Activated naive CD4-positive, alpha-beta T cell treated with anti-CD3 and anti-CD28 coated beads, Interleukin-2, amount 10 ng/mL, durations not matched to agents 7 days and 5 days (primary cell): ENCODE results near the gene UBXN11.
A peak's percentile ranks its signal among the peaks of the same experiment; 100 is the strongest.

Experiments
- CTCF ChIA-PET: fragments of 350-600 bp; sonication (Branson Sonifier 250); formaldehyde crosslinking; loops from one replicate; lab custom pipeline; 2021; ENCODE audit warnings: antibody characterized with exemption; lab: Charles Lee
- DNase-seq: peaks from one replicate; pipeline ENCODE4 v3.0.0-alpha.2; 2020
- H3K27ac Mint-ChIP-seq: one replicate; pipeline ENCODE4 v1.8.0; 2021; ENCODE audit warnings: mild to moderate bottlenecking, moderate library complexity, mixed read lengths
- H3K27me3 Mint-ChIP-seq: one replicate; pipeline ENCODE4 v1.8.0; 2021; ENCODE audit warnings: mild to moderate bottlenecking, mixed read lengths
- H3K36me3 Mint-ChIP-seq: one replicate; pipeline ENCODE4 v1.8.0; 2021; ENCODE audit warnings: mixed read lengths
- H3K4me1 Mint-ChIP-seq: one replicate; pipeline ENCODE4 v1.8.0; 2021; ENCODE audit warnings: mixed read lengths
- H3K4me3 Mint-ChIP-seq: one replicate; pipeline ENCODE4 v1.8.0; 2021; ENCODE audit warnings: mild to moderate bottlenecking, moderate library complexity, mixed read lengths
- H3K9me3 Mint-ChIP-seq: one replicate; pipeline ENCODE4 v1.8.0; 2021; ENCODE audit warnings: mixed read lengths

The UBXN11 gene

GRCh38 chr1:26276432-26276838 lies 30.0 kb downstream of the UBXN11 start:
- H3K9me3 Mint-ChIP-seq: no peaks in the 10 kb centered on the region
- CTCF ChIA-PET: interaction anchor here (0.5 to 18.0 kb wide), 11 partner anchors 11 to 154 kb away, joined by 3 to 632 read pairs (median 5); partner anchors contain the start of genes CD52 and CEP85
- H3K27ac Mint-ChIP-seq: peak overlapping the region; percentile 92
- peaks cover 58% of the 10 kb centered on the region for H3K36me3 Mint-ChIP-seq
- H3K4me1 Mint-ChIP-seq: peaks cover 63% of the 10 kb centered on the region
- H3K4me3 Mint-ChIP-seq: peak overlapping the region; percentile 33
- DNase-seq: no peak
- H3K27me3 Mint-ChIP-seq: no peaks in the 10 kb centered on the region

DNA sequence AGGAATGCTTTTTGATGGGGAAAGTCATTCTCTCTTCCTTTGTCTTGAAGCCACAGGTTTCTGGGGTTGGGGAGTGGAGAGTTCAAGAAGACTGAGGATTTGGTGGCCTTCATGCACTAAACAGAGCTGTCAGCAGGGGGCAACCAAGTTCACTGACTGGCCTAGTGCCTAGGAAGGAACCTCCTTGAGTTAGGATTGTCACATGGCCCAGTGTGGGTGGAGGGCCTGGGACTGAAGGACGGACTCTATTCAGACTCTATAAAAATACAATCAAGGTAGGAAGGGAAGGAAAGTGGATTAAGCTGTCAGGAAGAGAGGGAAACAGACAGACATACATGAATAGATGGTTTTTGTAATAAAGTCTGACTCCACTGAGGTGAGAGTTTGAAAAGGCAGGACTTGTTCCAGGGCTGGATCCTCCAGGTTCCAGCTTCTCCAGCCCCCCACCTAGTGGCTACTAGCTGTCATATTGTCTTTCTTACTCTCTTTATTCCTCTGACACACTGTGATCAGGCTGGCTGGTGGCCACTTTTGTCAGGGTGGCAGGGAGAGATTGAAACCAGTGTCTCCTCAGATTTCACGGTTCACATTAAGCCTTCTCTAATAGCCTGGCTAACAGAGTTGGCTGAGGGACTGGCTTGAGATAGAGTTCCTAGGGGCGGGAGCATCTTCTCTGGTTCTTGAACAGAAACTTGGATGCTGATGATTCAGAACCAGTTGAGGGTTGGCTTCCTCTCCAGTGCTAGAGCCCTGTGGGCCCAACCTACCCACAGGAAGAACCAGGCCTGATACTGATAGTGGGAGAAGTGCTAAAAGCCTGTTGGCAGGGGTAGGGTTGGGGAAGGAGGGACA lies 30.6 kb downstream of the UBXN11 start:
- H3K9me3 Mint-ChIP-seq: no peaks in the 10 kb centered on the region
- H3K4me3 Mint-ChIP-seq: no peak overlapping the region
- peaks cover 52% of the 10 kb centered on the region for H3K36me3 Mint-ChIP-seq
- CTCF ChIA-PET: interaction anchor here (0.8 to 18.0 kb wide), 18 partner anchors 10 to 195 kb away, joined by 3 to 632 read pairs (median 4); partner anchors contain the start of genes CD52 and CEP85
- peak; percentile 89 for DNase-seq
- no peaks in the 10 kb centered on the region for H3K27me3 Mint-ChIP-seq
- H3K4me1 Mint-ChIP-seq: peaks cover 57% of the 10 kb centered on the region
- H3K27ac Mint-ChIP-seq: peak overlapping the region; percentile 92

GRCh38 chr1:26274801-26275425 lies 31.5 kb downstream of the UBXN11 start:
- peaks cover 52% of the 10 kb centered on the region for H3K36me3 Mint-ChIP-seq
- DNase-seq: no peak
- no peaks in the 10 kb centered on the region for H3K9me3 Mint-ChIP-seq
- no peaks in the 10 kb centered on the region for H3K27me3 Mint-ChIP-seq
- H3K27ac Mint-ChIP-seq: peak overlapping the region; percentile 47
- H3K4me1 Mint-ChIP-seq: peaks cover 53% of the 10 kb centered on the region
- CTCF ChIA-PET: interaction anchor here (0.7 to 18.0 kb wide), 18 partner anchors 9 to 195 kb away, joined by 3 to 632 read pairs (median 4); partner anchors contain the start of genes CD52, CEP85 and ZNF593
- H3K4me3 Mint-ChIP-seq: no peak overlapping the region

GRCh38 chr1:26269198-26269550 lies 37.3 kb downstream of the UBXN11 start:
- CTCF ChIA-PET: interaction anchor here (1.1 kb wide), 1 partner anchor 12 kb away, joined by 3 read pairs; no protein-coding TSS in a partner anchor
- peaks cover 64% of the 10 kb centered on the region for H3K36me3 Mint-ChIP-seq
- H3K4me3 Mint-ChIP-seq: no peak overlapping the region
- no peaks in the 10 kb centered on the region for H3K27me3 Mint-ChIP-seq
- peaks cover 1% of the 10 kb centered on the region for H3K4me1 Mint-ChIP-seq
- peak overlapping the region; percentile 29 for H3K27ac Mint-ChIP-seq
- DNase-seq: no peak
- peaks cover 10% of the 10 kb centered on the region for H3K9me3 Mint-ChIP-seq

DNA sequence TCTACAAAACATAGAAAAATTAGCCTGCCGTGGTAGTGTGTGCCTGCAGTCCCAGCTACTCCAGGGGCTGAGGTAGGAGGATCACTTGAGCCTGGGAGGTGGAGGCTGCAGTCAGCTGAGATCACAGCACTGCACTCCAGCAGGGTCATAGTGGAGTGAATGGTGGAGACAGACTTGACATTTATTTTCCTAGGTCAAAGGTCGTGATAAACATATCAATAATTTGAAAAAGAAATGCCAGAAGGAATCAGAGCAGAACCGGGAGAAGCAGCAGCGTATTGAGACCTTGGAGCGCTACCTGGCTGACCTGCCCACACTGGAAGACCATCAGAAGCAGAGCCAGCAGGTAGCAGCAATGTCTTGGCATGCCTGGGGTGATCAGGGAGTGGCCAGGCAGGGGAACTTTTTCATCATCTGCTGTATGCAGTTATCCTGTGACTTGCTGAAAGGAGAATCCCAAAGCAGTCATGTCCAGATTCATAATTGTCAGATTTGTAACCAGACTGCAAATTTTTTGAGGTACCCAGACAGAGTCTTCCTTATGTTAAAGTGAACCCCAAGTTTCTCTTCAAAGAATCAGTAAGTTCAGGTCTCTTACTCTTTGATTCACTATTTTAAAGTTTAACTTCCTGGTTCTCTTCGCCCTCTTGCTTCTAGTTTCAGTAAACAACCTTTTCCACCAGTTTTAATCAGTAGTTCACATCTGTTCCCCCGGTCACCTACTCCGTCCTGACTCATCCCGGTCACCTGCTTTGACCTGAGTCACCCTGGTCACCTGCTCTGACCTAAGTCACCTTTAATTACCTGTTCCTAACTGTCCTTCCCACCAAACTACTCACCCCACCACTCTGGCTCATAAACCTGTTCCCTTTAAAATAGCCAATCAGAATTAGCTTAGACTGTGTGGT lies 37.9 kb downstream of the UBXN11 start:
- no peaks in the 10 kb centered on the region for H3K27me3 Mint-ChIP-seq
- peaks cover 68% of the 10 kb centered on the region for H3K36me3 Mint-ChIP-seq
- H3K4me1 Mint-ChIP-seq: no peaks in the 10 kb centered on the region
- CTCF ChIA-PET: interaction anchor here (1.1 kb wide), 1 partner anchor 12 kb away, joined by 3 read pairs; no protein-coding TSS in a partner anchor
- no peak overlapping the region for H3K27ac Mint-ChIP-seq
- peaks cover 10% of the 10 kb centered on the region for H3K9me3 Mint-ChIP-seq
- no peak overlapping the region for H3K4me3 Mint-ChIP-seq
- DNase-seq: no peak

DNA sequence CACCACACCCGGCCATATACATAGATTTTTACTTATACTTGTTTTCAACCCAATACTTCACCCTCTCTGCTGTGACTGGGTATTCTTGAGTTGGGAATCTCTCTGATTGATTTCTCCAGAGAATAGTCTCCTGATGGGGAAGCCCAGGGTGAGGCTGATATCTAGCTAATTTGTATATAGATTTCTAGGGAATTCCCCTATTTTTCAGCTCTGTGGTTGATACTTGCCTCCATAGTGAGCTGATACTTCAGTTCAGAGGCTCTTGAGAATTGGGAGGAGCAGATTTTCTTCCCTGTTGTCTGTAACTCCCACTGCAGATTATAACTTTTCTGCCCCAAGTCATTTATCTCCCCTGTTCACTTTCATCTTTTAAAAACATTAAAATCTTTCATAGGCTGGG lies 41.0 kb downstream of the UBXN11 start:
- H3K36me3 Mint-ChIP-seq: peaks cover 74% of the 10 kb centered on the region
- no peak overlapping the region for H3K4me3 Mint-ChIP-seq
- H3K27ac Mint-ChIP-seq: no peak overlapping the region
- no peaks in the 10 kb centered on the region for H3K4me1 Mint-ChIP-seq
- H3K9me3 Mint-ChIP-seq: peaks cover 10% of the 10 kb centered on the region
- CTCF ChIA-PET: interaction anchor here (1.1 to 1.5 kb wide), 2 partner anchors 10 to 31 kb away, joined by 3 to 4 read pairs; partner anchors contain the start of gene CEP85
- no peak for DNase-seq
- H3K27me3 Mint-ChIP-seq: no peaks in the 10 kb centered on the region

- H3K27me3 Mint-ChIP-seq: no peaks in the 10 kb centered on the region
- CTCF ChIA-PET: interaction anchor here (0.8 to 1.4 kb wide), 3 partner anchors 13 to 57 kb away, joined by 3 to 4 read pairs (median 3); partner anchors contain the start of gene CEP85
- peaks cover 73% of the 10 kb centered on the region for H3K36me3 Mint-ChIP-seq
- no peak for DNase-seq
- H3K27ac Mint-ChIP-seq: no peak overlapping the region
- no peaks in the 10 kb centered on the region for H3K4me1 Mint-ChIP-seq
- H3K4me3 Mint-ChIP-seq: no peak overlapping the region
- peaks cover 1% of the 10 kb centered on the region for H3K9me3 Mint-ChIP-seq
These were observed 43.2 kb downstream of the UBXN11 start for GRCh38 chr1:26263212-26263611.

DNA sequence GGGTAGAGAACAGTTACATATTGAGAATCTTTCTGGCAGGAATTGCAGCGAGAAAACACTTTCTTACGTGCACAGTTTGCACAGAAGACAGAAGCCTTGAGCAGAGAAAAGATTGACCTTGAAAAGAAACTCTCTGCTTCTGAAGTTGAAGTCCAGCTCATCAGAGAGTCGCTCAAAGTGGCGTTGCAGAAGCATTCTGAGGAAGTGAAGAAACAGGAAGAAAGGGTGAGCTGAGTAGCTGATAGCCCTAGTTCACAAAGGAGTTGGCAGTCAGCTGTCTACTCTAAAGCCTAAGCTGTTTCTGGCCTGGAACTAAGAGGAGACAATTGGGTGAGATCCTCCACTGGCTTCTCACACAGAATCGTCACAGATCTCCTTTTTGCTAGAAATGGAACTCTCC lies 46.9 kb downstream of the UBXN11 start:
- peaks cover 68% of the 10 kb centered on the region for H3K36me3 Mint-ChIP-seq
- H3K9me3 Mint-ChIP-seq: no peaks in the 10 kb centered on the region
- H3K4me1 Mint-ChIP-seq: no peaks in the 10 kb centered on the region
- H3K27me3 Mint-ChIP-seq: no peaks in the 10 kb centered on the region
- CTCF ChIA-PET: no interaction called here
- no peak for DNase-seq
- H3K4me3 Mint-ChIP-seq: no peak overlapping the region
- H3K27ac Mint-ChIP-seq: no peak overlapping the region

- Mint-ChIP-seq H3K27ac (no peak overlapping the region), H3K4me3 (no peak overlapping the region), H3K27me3 (no peaks in the 10 kb centered on the region), H3K9me3 (no peaks in the 10 kb centered on the region), H3K4me1 (no peaks in the 10 kb centered on the region), H3K36me3 (peaks cover 67% of the 10 kb centered on the region)
- CTCF ChIA-PET: no interaction called here
- no peak for DNase-seq
These were observed 47.4 kb downstream of the UBXN11 start for GRCh38 chr1:26259005-26259404.

GRCh38 chr1:26257222-26257621 lies 49.2 kb downstream of the UBXN11 start:
- no peaks in the 10 kb centered on the region for H3K9me3 Mint-ChIP-seq
- no peaks in the 10 kb centered on the region for H3K4me1 Mint-ChIP-seq
- CTCF ChIA-PET: interaction anchor here (0.8 kb wide), 1 partner anchor 12 kb away, joined by 3 read pairs; no protein-coding TSS in a partner anchor
- H3K4me3 Mint-ChIP-seq: no peak overlapping the region
- H3K27me3 Mint-ChIP-seq: no peaks in the 10 kb centered on the region
- DNase-seq: no peak
- H3K36me3 Mint-ChIP-seq: peaks cover 60% of the 10 kb centered on the region
- no peak overlapping the region for H3K27ac Mint-ChIP-seq

GRCh38 chr1:26254404-26254803 lies 52.0 kb downstream of the UBXN11 start:
- Mint-ChIP-seq H3K36me3 (peaks cover 49% of the 10 kb centered on the region), H3K27me3 (no peaks in the 10 kb centered on the region), H3K4me3 (no peak overlapping the region), H3K4me1 (no peaks in the 10 kb centered on the region), H3K9me3 (no peaks in the 10 kb centered on the region), H3K27ac (no peak overlapping the region)
- no peak for DNase-seq
- CTCF ChIA-PET: no interaction called here

DNA sequence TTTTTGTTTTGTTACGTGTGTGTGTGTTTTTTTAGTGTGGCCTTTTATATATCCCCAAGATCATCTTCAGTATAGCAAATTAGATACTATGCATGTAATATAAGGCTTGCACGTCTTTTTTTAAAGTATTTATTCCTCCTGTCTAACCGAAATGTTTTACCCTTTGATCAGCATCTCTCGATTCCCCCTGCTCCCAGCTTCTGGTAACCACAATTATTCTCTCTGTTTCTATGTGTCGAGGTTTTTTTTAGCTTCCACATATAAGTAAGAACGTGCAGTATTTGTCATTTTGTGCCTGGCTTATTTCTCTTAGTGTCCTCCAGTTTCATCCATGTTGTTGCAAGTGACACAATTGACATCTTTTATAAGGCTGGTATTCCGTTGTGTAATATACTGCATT lies 53.7 kb downstream of the UBXN11 start:
- H3K36me3 Mint-ChIP-seq: peaks cover 38% of the 10 kb centered on the region
- CTCF ChIA-PET: no interaction called here
- no peaks in the 10 kb centered on the region for H3K27me3 Mint-ChIP-seq
- no peaks in the 10 kb centered on the region for H3K4me1 Mint-ChIP-seq
- H3K4me3 Mint-ChIP-seq: no peak overlapping the region
- no peaks in the 10 kb centered on the region for H3K9me3 Mint-ChIP-seq
- DNase-seq: no peak
- H3K27ac Mint-ChIP-seq: no peak overlapping the region

- Mint-ChIP-seq H3K27me3 (no peaks in the 10 kb centered on the region), H3K4me1 (peaks cover 33% of the 10 kb centered on the region), H3K4me3 (no peak overlapping the region), H3K27ac (no peak overlapping the region), H3K36me3 (peaks cover 45% of the 10 kb centered on the region), H3K9me3 (no peaks in the 10 kb centered on the region)
- CTCF ChIA-PET: no interaction called here
- no peak for DNase-seq
These were observed 66.5 kb downstream of the UBXN11 start for GRCh38 chr1:26239936-26240335.
